Uterus (tissue), 4 donors: Measurements from ENCODE around the gene SLC2A13. TPM values are rescaled to one million over a fixed set of nuclear protein-coding genes. Genes with fewer than 3 reads are reported as not detected.
"Not testable (repeated sequence)": the region's sequence is repeated elsewhere in the genome, so short reads cannot be mapped to it uniquely, and the experiment has no call there.

Source experiments
- DNase-seq, 2 donors: peaks; one replicate each; pipeline ENCODE4 v3.0.0-alpha.2; 2019 to 2020
- H3K27ac ChIP-seq, 2 donors: fragments of 200-600 bp; sonication (generic); 1 replicate in 1 of 2; 2 replicates in 1 of 2; pipeline ENCODE4 v1.5.1; 2016 to 2018
- H3K27me3 ChIP-seq, 2 donors: fragments of 200-600 bp; sonication (generic); one replicate each; pipeline ENCODE4 v1.5.1; 2018 to 2019; ENCODE audit warnings: control low read depth in 1 of 2
- H3K36me3 ChIP-seq, 2 donors: fragments of 200-600 bp; sonication (generic); one replicate each; pipeline ENCODE4 v1.5.1; 2019; ENCODE audit warnings: control low read depth in 1 of 2
- H3K4me1 ChIP-seq, 2 donors: fragments of 200-600 bp; sonication (generic); one replicate each; pipeline ENCODE4 v1.5.1; 2018 to 2019; ENCODE audit warnings: control low read depth in 1 of 2
- H3K4me3 ChIP-seq, 2 donors: fragments of 200-600 bp; sonication (generic); 1 replicate in 1 of 2; 2 replicates in 1 of 2; pipeline ENCODE4 v1.5.1; 2018 to 2019; ENCODE audit warnings: mild to moderate bottlenecking in 1 of 2
- H3K9me3 ChIP-seq, 2 donors: fragments of 200-600 bp; sonication (generic); one replicate each; pipeline ENCODE4 v1.5.1; 2019; ENCODE audit warnings: control low read depth in 1 of 2
- CTCF ChIP-seq, 4 experiments: fragments of 200-600 bp in 2 of 4; fragments of 450-650 bp in 2 of 4; sonication (generic) in 2 of 4; IDR thresholded peaks; one replicate each; pipeline ENCODE4 v1.5.1; 2016 to 2019; ENCODE audit warnings: antibody characterized with exemption in 4 of 4, mild to moderate bottlenecking in 2 of 4, moderate library complexity in 1 of 4
- POLR2A ChIP-seq, 2 donors: fragments of 450-650 bp; IDR thresholded peaks; one replicate each; pipeline ENCODE4 v1.6.1; 2016; ENCODE audit warnings: antibody characterized with exemption in 2 of 2, mild to moderate bottlenecking in 1 of 2, moderate library complexity in 1 of 2
- intact Hi-C: fragments of 100-400 bp; cut with DNase I; formaldehyde crosslinking; loops from one replicate; pipeline ENCODE4 v1.15.1; 2023; ENCODE audit warnings: low total_unique reads
- total RNA-seq, 4 donors: library from RNA; depleted of rRNA in 3 of 4; stranded (reverse); fragments of >200 nt in 3 of 4; gene quantifications; one replicate each; pipeline versions ENCODE4 v1.1.0 to v1.2.4, GENCODE V29; 2014 to 2023
- donor health status: DM: yes; HTN: yes; CAD: no.

SLC2A13 gene
- total RNA-seq, 4 donors from 2014 or later = 12.8 to 31.7 (median 15.3) TPM

GRCh38 chr12:39815746-39816145 lies 290.1 kb downstream of the SLC2A13 start:
- intact Hi-C loops = no loop called here
- Histone ChIP-seq H3K4me1 (no peaks in the 10 kb centered on the region), H3K36me3 (no peaks in the 10 kb centered on the region), H3K27me3 (no peaks in the 10 kb centered on the region), H3K4me3 (no peak overlapping the region), H3K27ac (no peak overlapping the region), H3K9me3 (no peaks in the 10 kb centered on the region)
- DNase-seq = no peak
- no peak for TF ChIP-seq POLR2A (IDR thresholded peaks at IDR 0.05)
- TF ChIP-seq CTCF (IDR thresholded peaks at IDR 0.05) = no peak

- no peak overlapping the region for H3K27ac ChIP-seq
- no peaks in the 10 kb centered on the region for H3K27me3 ChIP-seq
- TF ChIP-seq POLR2A (IDR thresholded peaks at IDR 0.05) (no peak), CTCF (IDR thresholded peaks at IDR 0.05) (no peak)
- H3K4me1 ChIP-seq = no peaks in the 10 kb centered on the region
- H3K4me3 ChIP-seq = no peak overlapping the region
- intact Hi-C loops = no loop called here
- no peaks in the 10 kb centered on the region for H3K9me3 ChIP-seq
- DNase-seq = no peak
- no peaks in the 10 kb centered on the region for H3K36me3 ChIP-seq
These were observed 291.3 kb downstream of the SLC2A13 start for GRCh38 chr12:39814626-39815025.

GRCh38 chr12:39813776-39814175 lies 292.1 kb downstream of the SLC2A13 start:
- Histone ChIP-seq H3K4me3 (no peak overlapping the region), H3K4me1 (no peaks in the 10 kb centered on the region), H3K36me3 (no peaks in the 10 kb centered on the region), H3K27me3 (no peaks in the 10 kb centered on the region), H3K27ac (no peak overlapping the region), H3K9me3 (no peaks in the 10 kb centered on the region)
- TF ChIP-seq POLR2A (IDR thresholded peaks at IDR 0.05) (no peak), CTCF (IDR thresholded peaks at IDR 0.05) (no peak)
- intact Hi-C loops = no loop called here
- no peak for DNase-seq

- H3K27ac ChIP-seq, H3K4me1 ChIP-seq, H3K4me3 ChIP-seq, H3K36me3 ChIP-seq, intact Hi-C loops, DNase-seq, H3K27me3 ChIP-seq, H3K9me3 ChIP-seq: not testable (repeated sequence)
These were observed 293.4 kb downstream of the SLC2A13 start for GRCh38 chr12:39812456-39812855.

- intact Hi-C loops = no loop called here
- H3K36me3 ChIP-seq = no peaks in the 10 kb centered on the region
These were observed 298.8 kb downstream of the SLC2A13 start for GRCh38 chr12:39807043-39807442.

More at GRCh38 chr12:39807043-39807442, 298.8 kb downstream of the SLC2A13 start:
- no peak overlapping the region for H3K27ac ChIP-seq
- no peak overlapping the region for H3K4me3 ChIP-seq
- TF ChIP-seq POLR2A (IDR thresholded peaks at IDR 0.05) = no peak
- TF ChIP-seq CTCF (IDR thresholded peaks at IDR 0.05) = no peak
- no peak for DNase-seq
- H3K4me1 ChIP-seq = no peaks in the 10 kb centered on the region
- no peaks in the 10 kb centered on the region for H3K27me3 ChIP-seq
- no peaks in the 10 kb centered on the region for H3K9me3 ChIP-seq
